Osteocyte (in vitro differentiated cells): ENCODE data around the gene MTCL3.

Source experiments
- DNase-seq: peaks from one replicate; pipeline ENCODE4 v3.0.0; 2021; ENCODE audit warnings: mixed read lengths; ENCODE audit not compliant: unreplicated experiment; ENCODE audit errors: extremely low spot score
- H3K27ac Mint-ChIP-seq: one replicate; pipeline ENCODE4 v1.8.0; 2021; ENCODE audit warnings: mild to moderate bottlenecking, mixed read lengths; ENCODE audit not compliant: unreplicated experiment
- H3K27me3 Mint-ChIP-seq: one replicate; pipeline ENCODE4 v1.8.0; 2021; ENCODE audit warnings: mixed read lengths; ENCODE audit not compliant: unreplicated experiment
- H3K36me3 Mint-ChIP-seq: one replicate; pipeline ENCODE4 v1.8.0; 2021; ENCODE audit warnings: mixed read lengths; ENCODE audit not compliant: unreplicated experiment
- H3K4me1 Mint-ChIP-seq: one replicate; pipeline ENCODE4 v1.8.0; 2021; ENCODE audit warnings: mixed read lengths; ENCODE audit not compliant: unreplicated experiment
- H3K4me3 Mint-ChIP-seq: one replicate; pipeline ENCODE4 v1.8.0; 2021; ENCODE audit warnings: mild to moderate bottlenecking, moderate library complexity, mixed read lengths; ENCODE audit not compliant: unreplicated experiment
- H3K9me3 Mint-ChIP-seq: one replicate; pipeline ENCODE4 v1.8.0; 2021; ENCODE audit warnings: mixed read lengths; ENCODE audit not compliant: unreplicated experiment
- CTCF ChIP-seq: fragments of 200-600 bp; sonication (generic); IDR thresholded peaks from 2 replicates; pipeline ENCODE4 v1.5.0; 2021; ENCODE audit warnings: antibody characterized with exemption, mild to moderate bottlenecking, moderate library complexity

Gene MTCL3

DNA sequence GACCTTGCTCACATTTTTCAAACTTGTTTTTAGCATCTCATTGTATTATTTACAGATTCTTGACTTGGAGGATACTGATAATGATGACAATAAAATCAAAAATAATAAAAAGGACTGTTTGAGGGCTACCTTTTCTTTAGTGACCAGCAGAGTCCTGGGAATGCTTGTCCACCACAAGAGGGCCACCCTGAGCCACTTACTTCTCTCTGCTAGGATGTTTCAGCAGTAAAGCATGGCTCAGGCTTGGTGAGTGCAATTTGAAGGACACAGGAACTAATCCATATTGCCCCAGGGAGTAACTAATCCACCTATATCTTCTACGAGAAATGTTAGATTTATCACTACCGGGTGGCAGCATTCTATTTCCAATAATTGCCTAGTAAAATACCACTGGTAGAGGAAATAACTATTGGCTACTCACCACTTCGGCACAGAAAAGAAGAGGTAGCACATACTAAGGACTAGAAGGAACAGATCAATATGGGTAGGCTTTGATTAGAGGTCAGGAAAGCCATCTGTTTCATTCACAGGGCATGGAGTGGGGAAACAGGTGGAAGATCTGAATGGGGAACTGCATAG is 54.2 kb downstream of the MTCL3 start:
- no peak overlapping the region for H3K4me3 Mint-ChIP-seq
- H3K27me3 Mint-ChIP-seq = no peaks in the 10 kb centered on the region
- no peak overlapping the region for H3K27ac Mint-ChIP-seq
- H3K36me3 Mint-ChIP-seq = no peaks in the 10 kb centered on the region
- DNase-seq = peak; percentile 85
- no peaks in the 10 kb centered on the region for H3K9me3 Mint-ChIP-seq
- peak; percentile 94 for TF ChIP-seq CTCF
- peaks cover 8% of the 10 kb centered on the region for H3K4me1 Mint-ChIP-seq

GRCh38 chr6:127464161-127464880 is 54.8 kb downstream of the MTCL3 start:
- Mint-ChIP-seq H3K36me3 (no peaks in the 10 kb centered on the region), H3K27ac (peak overlapping the region; percentile 7), H3K4me1 (peaks cover 11% of the 10 kb centered on the region)

DNA sequence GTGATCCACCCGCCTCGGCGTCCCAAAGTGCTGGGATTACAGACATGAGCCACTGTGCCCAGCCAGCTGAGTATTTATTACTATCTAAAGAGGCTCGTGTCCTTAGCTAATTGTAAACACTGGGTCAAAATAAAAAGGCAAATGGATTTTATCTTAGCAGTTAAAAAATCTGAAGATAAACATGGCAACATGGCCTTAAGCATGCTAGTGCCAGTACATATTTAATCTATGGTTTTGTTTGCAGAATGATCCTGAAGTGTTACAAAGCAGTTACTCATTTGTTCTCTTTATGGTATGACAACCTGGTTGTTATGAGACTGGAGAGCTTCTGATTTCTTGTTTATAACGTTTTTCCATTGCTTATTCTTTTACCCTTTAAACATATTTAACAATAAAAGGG is 56.1 kb downstream of the MTCL3 start:
- Mint-ChIP-seq H3K9me3 (no peaks in the 10 kb centered on the region), H3K4me3 (no peak overlapping the region), H3K36me3 (no peaks in the 10 kb centered on the region), H3K27me3 (no peaks in the 10 kb centered on the region), H3K27ac (no peak overlapping the region), H3K4me1 (peaks cover 18% of the 10 kb centered on the region)
- TF ChIP-seq CTCF = no peak
- DNase-seq = no peak

More at GRCh38 chr6:127464161-127464880, 54.8 kb downstream of the MTCL3 start:
- H3K9me3 Mint-ChIP-seq = no peaks in the 10 kb centered on the region
- no peak for TF ChIP-seq CTCF
- DNase-seq = no peak
- H3K27me3 Mint-ChIP-seq = no peaks in the 10 kb centered on the region
- no peak overlapping the region for H3K4me3 Mint-ChIP-seq

GRCh38 chr6:127462376-127462775 is 56.8 kb downstream of the MTCL3 start:
- no peak for DNase-seq
- no peak for TF ChIP-seq CTCF
- no peak overlapping the region for H3K4me3 Mint-ChIP-seq
- no peaks in the 10 kb centered on the region for H3K27me3 Mint-ChIP-seq
- no peak overlapping the region for H3K27ac Mint-ChIP-seq
- H3K36me3 Mint-ChIP-seq = no peaks in the 10 kb centered on the region
- peaks cover 18% of the 10 kb centered on the region for H3K4me1 Mint-ChIP-seq
- no peaks in the 10 kb centered on the region for H3K9me3 Mint-ChIP-seq

- no peaks in the 10 kb centered on the region for H3K9me3 Mint-ChIP-seq
- no peaks in the 10 kb centered on the region for H3K36me3 Mint-ChIP-seq
- no peak overlapping the region for H3K4me3 Mint-ChIP-seq
- no peaks in the 10 kb centered on the region for H3K27me3 Mint-ChIP-seq
- H3K4me1 Mint-ChIP-seq = peaks cover 18% of the 10 kb centered on the region
- H3K27ac Mint-ChIP-seq = no peak overlapping the region
- DNase-seq = no peak
- no peak for TF ChIP-seq CTCF
Measured at GRCh38 chr6:127460465-127460864, 58.7 kb downstream of the MTCL3 start.
